EL (cell line): ENCODE results near the gene AXDND1.
"Not testable (repeated sequence)": the region's sequence is repeated elsewhere in the genome, so short reads cannot be mapped to it uniquely, and the experiment has no call there.

Experiments used
- DNase-seq: peaks from one replicate; pipeline ENCODE4 v3.0.0-alpha.2; 2016

Gene AXDND1

GRCh38 chr1:179490611-179491010 lies 124.8 kb downstream of the AXDND1 start:
- no peak for DNase-seq

- peak; percentile 60 for DNase-seq
Measured at GRCh38 chr1:179493323-179493722, 127.6 kb downstream of the AXDND1 start.

DNA sequence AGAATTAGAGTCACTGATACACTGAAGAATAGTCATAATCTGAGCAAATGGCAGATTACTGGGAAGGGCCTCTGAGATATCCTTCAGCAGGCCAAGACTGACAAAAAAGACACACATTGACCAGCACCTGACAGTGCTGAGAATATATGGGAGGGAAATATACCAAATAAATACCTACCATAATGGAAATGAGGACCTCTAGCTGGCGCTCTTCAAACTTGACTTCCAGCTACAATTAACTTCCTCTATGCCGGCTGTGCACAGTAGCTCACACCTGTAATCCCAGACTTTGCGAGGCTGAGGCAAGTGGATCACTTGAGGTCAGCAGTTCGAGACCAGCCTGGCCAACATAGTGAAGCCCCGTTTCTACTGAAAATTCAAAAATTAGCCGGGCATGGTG lies 140.4 kb downstream of the AXDND1 start:
- DNase-seq: no peak

GRCh38 chr1:179509384-179509783 lies 143.6 kb downstream of the AXDND1 start:
- DNase-seq: no peak

DNA sequence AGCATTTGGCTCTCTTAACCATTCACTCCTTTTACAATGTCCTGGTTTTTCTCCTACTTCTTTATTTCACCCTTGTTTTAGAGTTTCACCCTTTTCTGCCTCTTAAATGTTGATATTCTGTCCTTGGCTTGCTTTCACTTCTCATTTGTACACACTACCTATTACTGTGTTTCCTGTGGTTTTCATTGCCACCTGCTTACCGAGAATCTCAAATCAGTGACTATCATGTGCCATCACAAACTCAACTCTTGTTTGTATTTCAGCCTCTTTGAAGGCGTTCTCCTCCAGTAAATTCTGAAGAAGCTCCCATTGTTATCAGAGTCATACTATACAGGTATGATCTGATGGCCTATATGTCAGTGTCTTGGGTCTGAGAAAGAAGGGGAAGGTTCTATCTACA lies 144.3 kb downstream of the AXDND1 start:
- no peak for DNase-seq

- DNase-seq: no peak
Measured at GRCh38 chr1:179516976-179517705, 151.4 kb downstream of the AXDND1 start.

DNA sequence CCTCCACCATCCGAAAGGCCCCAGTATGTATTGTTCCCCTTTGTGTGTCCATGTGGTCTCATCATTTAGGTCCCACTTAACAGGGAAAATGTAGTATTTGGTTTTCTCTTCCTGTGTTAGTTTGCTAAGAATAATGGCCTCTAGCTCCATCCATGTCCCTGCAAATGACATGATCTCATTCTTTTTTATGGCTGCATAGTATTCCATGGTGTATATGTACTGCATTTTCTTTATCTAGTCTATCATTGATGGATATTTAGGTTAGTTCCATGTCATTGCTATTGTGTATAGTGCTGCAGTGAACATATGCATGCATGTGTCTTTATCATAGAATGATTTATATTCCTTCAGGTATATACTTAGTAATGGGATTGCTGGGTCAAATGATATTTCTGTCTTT lies 152.8 kb downstream of the AXDND1 start:
- DNase-seq: not testable (repeated sequence)

- DNase-seq: no peak
Measured at GRCh38 chr1:179529482-179530195, 163.9 kb downstream of the AXDND1 start.

GRCh38 chr1:179530352-179530751 lies 164.6 kb downstream of the AXDND1 start:
- DNase-seq: no peak

GRCh38 chr1:179541774-179542173 lies 176.0 kb downstream of the AXDND1 start:
- DNase-seq: no peak

DNA sequence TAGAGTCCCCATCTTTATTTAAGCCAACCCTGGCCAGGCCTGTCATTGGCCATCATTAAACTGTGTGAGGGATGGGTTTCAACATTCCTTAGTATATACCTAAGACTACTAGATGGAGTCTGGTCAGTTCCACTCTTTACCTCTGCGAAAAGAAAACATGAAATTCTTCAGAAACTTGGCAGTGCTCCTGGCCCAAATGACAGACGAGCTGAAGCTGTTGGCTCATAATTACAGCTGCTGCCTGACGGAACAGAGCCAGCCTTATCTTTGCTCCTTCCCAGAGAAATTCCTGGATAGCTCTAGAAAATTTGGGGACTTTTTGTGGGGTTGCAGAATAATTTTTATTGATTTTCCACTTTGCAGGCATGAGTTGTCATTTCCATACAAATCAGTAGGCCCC lies 179.6 kb downstream of the AXDND1 start:
- DNase-seq: no peak

DNA sequence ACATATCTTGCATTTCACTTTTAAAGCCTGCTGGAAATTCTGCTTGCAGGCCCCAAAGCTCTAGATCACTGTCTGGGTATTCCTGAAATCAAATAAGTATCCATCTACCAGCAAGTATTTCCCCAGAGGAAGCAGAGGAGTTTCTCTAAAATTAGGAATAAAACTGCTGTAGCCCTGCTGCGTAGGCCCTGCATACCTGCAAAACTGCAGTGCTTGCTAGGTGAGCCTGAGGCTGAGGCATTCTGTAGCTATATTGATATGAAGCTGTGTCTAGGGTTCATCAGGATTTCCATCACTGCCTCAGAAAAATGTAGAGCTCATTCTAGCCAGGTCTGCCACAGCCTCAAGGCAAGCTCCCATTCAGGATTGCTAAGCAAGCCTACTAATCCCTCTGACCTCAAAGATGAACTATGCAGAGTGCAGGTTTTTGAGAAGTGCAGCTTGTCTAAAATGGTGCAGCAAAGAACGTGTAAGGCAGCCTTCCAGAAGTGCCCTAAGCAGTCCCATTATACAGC lies 181.3 kb downstream of the AXDND1 start:
- DNase-seq: no peak

DNA sequence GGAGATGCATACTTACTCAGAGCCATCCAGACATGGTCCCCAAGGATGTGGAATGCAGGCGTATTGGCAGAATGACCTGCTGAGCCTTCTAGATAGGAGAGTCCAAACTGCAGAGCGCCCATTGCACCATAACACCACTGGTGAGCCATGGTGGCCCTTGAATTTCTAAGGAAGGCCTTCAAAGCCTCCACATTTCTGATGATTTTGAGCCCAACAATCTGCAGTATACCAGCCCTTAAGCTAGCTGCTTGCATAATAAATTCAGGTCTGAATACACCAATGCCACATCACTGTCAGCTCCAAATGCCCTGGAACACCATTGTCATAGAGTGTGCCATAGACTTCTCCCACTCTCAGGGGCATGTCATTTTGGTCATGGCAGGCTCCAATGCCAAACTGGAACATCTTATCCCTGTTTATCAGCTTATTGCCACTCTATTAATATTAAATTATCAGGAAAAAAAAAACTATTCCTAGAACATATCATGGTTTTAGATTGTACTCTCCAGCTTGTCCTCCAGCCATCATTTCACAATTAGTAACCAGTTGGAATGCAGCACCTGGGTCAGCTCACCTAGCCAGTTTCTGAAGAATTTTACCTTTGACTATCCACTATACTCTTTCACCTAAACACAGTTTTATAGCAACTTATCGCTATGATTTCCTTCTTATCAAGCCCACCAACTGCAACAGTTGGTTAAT lies 183.0 kb downstream of the AXDND1 start:
- no peak for DNase-seq

- no peak for DNase-seq
Measured at GRCh38 chr1:179549368-179549700, 183.6 kb downstream of the AXDND1 start.

DNA sequence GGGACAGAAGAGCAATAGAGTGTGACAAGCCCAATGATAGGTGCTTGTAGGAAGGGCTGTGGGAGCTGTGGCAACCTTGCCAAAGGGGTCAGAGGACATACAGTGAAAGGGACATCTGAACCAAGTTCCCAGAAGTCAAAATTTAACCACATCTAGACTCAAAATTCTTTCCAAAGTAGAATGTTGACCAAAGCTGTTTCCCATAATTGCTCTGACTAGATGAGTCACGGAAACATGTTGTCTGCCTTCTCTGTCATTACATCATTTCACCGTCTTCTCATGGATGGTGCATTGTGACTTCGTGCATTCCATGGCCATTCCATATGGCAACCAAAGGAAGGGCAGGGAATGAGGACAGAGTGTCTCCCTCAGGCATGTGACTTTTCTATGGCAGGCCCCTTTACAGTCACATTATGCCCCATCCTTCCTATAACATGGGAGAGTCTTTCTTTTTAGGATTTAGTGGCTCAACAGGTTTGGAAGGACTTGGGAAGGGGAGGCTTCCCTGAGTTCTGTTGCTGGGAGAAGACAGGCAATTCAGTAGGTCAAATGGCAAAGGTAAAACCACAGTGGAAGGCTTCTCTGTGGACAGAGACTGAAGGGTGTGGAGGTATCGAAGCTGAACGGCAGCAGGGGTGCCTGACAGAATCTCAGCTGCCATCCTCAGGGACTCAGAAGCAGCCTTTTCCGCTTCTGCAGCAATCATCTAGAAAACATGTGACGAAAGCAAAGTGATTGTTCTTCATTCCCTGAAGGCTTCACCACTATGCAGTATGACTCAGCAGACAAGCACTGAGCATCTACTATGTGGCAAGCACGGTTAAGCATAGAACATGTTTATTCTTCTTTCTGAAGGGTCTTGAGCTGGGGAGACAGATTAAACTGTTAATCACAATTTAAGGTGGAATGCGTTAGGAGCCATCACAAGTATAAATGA lies 185.2 kb downstream of the AXDND1 start:
- DNase-seq: peak; percentile 77

DNA sequence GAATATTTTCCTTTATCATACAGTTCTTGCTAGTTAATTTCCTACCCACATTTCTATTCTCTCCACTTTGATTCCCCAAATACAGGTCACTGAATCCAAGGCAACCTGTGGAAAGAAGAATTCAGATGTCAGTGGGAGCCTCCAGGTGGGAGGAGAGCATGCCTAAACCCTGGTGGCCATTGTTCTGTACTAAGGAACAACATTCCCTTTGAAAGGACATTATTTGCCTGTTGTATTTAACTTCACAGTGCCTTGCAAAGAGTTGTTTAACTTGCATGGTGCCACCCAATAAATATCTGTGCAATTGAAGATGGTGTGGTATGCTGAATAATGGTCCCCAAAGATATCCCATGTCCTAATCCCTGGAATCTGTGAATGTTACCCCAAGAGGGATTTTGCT lies 188.7 kb downstream of the AXDND1 start:
- DNase-seq: no peak

GRCh38 chr1:179558078-179558477 lies 192.3 kb downstream of the AXDND1 start:
- DNase-seq: no peak

DNA sequence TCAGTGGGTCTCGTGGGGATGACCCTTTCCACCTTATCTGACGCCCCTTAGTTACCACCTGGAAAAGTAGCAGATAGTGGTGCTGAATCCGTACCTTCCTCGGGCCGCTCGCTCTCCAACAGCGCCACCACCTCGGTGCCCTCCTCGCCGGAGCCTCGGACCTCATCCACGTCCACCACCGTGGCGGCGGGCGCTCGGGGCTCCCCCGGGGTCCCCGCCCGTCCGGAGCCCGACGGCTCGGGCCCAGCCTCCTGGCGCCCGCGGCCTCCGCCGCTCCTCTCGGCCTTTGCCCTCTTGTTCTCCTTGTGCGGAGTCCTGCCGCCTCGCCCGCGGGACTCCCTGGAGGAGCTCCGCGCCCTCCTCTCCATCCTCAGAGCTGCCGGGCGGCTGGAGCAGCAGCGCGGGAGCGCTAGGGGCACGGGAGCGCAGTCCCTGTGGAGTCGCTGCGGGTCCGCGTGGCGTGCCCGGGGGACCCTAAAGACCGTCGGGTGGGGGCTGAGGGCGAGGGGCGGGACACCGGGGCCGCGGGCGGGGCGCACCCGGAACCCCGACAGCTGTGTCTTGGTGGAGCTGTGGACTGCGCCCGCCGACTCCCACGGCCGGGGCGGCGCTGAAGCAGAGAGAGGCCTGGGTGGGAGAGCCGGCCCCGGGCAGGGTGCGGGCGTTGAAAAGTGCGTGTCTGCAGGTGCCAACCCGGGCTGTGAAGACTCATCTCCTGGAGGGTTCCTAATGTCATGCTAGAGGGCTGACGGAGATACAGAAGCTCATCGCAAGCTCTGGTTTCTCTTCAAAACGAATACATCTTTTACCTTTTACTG lies 209.9 kb downstream of the AXDND1 start, which contains the start of gene NPHS2:
Gene NPHS2 (minus strand): TSS at position 452 of the 818 bp plus-strand sequence. CDS start 84 bp downstream, at position 368.
- DNase-seq: no peak

- no peak for DNase-seq
Measured at GRCh38 chr1:179576509-179576908, 210.7 kb downstream of the AXDND1 start.

DNA sequence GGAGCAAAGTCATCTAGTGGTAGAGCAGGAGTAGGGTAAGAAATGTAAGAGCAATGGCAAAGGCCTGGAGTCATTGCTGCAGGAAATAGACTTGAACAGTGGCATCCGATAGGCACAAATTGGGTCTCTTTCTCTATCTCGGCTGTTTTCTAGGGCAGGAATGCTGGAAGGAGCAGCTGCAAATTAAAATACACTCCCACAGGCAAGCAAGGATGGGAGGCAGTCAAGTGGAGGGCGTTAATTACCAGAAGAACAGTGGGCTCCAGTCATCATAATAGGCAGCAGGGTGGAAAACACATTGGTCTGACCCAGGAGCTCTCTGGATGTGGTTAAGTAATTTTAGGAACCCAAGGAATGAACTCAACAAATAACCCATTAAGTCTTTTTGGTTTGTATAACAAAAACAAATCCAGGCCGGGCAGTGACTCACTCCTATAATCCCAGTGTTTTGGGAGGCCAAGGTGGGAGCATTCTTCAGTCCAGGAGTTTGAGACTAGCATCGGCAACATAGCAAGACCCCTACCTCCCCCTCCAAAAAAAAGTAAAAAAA lies 218.1 kb downstream of the AXDND1 start:
- DNase-seq: no peak

DNA sequence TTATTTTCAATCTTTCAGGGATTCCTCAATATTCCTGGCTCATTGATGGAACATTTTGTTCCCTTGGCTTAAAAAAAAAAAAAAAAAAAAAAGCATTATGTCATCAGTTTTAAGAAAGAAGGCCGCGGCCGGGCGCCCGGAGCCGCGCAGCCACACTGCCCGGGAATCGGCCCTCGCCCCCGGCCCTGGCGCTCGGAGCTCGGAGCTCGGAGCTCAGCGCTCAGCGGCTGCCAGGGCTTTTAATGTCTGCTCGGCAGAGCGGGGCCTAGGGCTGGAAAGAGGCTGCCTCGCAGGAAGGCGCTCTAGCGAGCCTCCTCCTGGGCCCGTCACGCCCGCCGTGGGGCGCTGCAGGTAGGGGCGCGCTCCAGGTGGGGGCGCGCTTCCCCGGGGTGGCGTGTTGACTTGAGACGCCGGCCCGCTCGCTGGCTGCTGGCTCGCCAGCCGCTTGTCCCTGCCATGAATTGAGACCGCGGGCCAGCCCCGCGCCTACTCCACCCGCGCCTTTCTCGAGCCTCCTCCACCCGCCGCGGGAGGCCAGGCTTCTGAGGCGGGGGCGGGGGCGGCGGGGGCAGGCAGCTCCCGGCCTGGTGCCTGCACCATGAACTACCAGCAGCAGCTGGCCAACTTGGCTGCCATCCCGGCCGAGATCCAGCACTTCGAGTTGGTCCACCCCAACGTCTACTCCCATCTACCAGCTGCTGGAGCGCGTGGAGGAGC lies 220.5 kb downstream of the AXDND1 start:
- peak; percentile 44 for DNase-seq
